Fibroblast of skin of right quadriceps (primary cell): ENCODE data around the gene DHRS7C.

Experiments used
- DNase-seq: peaks from one replicate; pipeline ENCODE4 v3.0.0-alpha.2; 2013

The DHRS7C gene, protein sequence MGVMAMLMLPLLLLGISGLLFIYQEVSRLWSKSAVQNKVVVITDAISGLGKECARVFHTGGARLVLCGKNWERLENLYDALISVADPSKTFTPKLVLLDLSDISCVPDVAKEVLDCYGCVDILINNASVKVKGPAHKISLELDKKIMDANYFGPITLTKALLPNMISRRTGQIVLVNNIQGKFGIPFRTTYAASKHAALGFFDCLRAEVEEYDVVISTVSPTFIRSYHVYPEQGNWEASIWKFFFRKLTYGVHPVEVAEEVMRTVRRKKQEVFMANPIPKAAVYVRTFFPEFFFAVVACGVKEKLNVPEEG

DNA sequence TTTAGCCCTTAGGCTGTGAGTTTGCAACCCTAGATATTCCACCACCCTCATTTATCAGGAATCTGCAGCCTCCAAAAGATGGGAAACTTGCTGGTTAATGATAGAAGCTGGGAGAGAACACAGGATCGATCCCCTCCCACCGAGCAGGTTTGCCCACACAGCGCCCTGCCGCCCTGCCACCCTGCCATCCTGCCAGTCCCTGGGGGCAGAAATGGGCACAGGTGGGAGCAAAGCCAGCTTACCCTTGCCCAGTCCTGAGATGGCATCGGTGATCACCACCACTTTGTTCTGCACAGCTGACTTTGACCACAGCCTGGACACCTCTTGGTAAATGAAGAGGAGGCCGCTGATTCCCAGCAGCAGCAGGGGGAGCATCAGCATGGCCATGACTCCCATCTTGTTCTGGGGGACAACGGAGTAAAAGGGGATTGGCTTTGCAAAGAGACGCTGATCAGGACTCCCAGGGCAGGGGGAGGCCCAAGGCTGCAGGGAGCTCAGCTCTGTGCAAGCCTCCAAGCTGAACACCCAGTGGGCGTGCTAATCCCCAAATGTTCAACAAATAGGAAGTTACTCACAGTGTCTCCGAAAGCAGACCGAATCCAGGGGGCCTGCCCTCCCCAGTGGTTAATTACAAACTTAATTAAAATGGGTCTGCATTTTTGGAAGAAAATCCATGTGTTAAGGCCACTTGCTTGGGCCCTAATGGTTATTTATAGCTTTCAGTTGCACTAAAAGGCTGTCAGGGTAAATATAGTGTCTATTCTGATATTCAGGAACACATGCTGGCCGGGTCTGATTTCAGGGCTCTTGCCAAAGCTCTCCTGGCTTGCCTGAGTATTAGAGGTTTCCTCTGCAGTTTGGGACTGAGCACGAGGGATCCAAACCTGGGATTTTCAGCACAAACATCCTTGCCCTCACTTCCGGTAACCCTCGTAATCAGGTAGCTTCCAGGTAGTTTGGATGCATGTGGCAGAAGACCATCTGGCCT lies at the start of gene DHRS7C:
Gene DHRS7C, minus strand, starts transcription at position 704 of the 988 bp plus-strand sequence. Its CDS starts 308 bp downstream, at position 396.
- DNase-seq = no peak

DNA sequence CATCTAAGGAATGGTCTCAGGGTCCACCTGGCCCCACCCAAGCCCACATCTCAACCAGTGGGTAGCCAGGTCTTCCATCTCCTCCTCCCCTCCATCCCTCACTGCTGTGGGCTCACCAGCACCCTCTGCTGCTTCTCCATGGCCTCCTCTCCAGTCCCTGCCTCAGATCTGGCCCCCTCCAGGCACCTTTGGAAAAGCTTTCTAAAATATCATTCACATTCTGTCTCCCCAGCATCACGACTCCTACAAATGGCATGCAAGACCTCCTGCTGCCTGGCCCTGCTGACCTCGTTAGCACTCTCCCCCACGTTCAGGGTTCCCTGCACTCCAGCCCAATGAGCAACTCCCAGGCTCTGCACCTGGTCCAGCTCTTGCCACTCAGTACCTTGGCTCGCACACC lies 48.0 kb upstream of the DHRS7C start:
- peak; percentile 7 for DNase-seq

DNA sequence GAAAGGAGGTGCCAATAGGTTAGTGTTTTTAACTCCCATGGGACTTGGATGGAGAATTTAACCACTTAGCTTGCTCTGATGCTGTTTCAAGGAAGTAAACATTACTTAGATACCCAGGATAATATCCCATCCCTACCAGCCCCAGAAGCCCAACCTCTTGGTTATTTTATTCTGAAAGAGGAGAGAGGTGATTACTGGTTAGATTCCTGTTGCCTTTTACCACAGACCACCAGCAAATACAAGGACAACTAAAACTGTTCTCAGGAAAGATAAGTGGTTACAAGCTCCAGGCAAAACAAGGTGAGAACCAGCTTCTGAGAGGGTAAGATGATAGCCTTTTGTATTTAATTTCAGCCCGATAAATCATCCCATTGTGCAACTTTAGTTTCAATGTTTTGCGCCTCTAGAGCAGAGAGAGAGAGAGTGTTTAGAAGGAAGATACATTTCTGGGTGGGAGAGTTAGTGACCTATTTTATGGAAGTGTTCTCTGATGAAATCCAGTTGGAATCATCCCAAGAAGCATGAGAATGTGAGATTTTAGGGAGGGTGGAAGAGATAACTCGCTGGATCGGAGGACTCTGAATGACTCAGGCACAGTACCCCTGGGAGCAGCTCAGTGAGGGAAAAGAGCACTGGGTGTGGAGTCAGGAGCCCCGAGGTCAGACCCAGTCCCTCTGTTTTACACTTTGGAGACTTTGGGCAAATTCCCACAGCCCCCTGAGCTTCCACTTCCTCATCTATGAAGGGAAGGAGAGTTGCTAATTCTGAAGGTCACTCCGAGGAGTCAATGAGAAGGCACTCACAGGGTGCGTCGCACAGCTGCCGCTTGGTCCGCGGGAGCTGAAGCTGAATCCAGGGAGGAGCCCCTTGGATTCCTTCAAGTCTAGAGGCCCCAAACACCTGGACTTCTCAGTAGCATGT lies 46.4 kb upstream of the DHRS7C start:
- DNase-seq = peak; percentile 88

DNA sequence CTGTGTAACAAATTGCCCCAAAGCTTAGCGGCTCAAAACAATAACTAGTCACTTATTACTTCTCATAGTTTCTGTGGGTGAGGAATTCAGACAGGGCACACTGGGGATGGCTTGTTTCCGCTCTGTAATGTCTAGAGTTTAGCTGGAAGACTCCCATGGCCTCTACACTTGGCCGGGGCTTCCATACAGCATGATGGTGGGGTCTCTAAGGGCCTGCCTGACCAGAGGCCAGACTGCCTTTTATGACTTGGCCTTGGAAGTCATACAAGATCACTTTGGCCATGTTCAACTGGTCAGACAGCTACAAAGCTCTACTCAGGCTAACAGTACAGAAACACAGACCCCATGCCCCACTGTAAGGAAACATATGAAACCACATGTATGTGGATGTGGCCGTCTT lies 42.5 kb upstream of the DHRS7C start:
- DNase-seq = no peak

DNA sequence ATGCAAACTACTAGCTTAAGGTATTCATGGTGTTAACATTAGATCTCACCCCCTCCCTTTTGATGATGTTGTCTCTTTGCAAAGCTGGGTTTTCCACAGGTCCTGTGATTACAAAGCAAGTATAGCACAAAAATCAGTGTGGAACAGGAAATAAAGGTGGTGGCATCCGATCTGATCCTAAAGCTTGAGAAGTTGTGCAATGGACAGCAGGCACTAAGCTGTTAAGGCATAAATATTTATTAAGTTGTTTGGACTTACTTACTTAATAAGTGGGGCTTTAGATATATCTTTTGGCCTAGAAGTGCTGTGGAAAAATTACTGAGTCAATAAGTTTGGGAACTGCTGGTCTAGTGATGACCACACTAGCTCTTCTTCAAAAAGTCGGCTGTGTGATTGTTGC lies 39.3 kb upstream of the DHRS7C start:
- DNase-seq = no peak

DNA sequence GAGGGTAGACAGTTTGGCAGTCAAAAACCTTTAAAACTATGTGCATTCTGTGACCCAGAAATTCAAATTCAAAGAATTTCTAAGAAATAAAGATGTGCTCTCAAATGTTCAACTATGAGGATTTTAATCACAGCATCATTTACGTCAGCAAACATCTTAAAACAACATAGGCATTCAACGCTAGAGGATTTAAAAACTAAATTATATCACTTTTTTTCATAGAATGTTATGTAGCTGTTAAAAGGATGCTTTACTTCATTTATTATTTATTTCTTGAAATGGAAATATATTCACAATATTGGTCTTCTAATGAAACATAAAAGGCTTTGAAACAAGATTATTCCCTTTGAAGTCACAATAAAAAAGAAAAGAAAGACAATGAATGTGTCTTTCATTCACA lies 38.0 kb upstream of the DHRS7C start:
- DNase-seq = no peak

DNA sequence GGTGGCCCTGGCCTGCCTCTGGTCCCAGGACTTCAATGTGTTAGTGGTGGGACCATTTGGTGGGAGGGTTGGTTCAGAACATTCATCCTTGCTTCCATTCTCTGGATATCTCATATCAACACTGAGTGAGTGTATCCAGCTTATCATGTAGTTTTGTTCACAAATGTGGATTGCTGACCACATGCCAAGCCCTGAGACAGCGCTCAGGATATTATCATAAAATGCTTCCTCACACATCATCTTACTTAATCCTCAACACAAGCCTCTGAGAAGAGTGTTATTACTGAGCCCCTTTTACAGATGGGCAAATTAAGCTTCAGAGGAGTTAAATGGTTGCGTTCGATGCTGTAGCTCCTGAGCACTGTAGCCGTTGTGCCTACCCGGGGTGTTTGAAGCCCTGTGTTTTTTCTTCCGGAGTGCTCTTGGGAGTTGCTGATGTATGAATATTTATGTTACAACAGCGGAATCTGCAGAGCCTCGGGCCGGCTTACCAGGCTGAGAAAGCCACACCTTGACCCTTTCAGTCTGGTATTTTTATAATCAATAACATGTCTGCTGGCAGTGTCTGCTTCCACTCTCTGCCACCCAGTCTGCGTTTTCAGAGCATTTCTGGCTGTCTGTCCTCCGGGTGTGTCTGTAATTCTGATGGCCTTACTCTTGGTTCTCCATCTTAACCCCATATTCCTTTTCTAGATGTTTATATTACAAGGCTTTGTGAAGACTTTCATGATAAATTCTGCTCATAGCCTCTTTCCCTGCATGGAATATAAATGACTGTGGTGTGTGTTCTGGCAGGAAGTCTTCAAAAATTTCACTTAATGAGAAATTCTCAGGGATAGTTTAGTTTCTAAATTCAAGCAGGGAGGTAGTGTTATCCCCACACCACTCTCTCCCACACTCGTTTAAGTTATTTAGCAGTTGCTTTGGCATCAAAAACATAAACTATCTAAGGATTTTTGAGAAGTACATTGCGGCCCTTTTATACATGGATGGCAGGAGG lies 37.2 kb upstream of the DHRS7C start:
- no peak for DNase-seq

DNA sequence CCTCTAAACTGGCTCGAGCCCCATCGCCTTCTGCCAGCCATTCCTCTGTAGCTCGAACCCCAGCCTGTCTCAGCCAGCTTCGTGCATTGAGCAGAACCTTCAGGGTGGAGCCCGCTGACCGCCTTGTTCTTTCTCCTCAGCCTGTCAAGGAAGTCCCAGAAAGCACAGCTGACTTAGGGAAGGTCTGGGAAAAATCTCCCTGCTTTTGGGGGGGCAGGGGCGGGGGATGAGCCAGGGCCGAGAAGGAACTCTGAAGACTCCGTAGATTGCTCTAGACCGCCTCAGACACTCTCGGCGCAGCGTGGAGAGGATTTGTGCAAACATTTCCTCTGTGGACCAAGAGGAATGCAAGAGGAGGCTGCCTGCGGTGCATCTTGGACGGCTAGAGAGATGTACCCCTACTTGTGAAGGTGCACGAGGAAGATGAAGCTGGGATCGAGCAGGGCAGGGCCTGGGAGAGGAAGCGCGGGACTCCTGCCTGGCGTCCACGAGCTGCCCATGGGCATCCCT lies 34.3 kb upstream of the DHRS7C start, which contains the start of gene GLP2R:
Gene GLP2R, plus strand, starts transcription at position 284 of the 510 bp plus-strand sequence. Its CDS starts 140 bp downstream, at position 424.
- DNase-seq = no peak

DNA sequence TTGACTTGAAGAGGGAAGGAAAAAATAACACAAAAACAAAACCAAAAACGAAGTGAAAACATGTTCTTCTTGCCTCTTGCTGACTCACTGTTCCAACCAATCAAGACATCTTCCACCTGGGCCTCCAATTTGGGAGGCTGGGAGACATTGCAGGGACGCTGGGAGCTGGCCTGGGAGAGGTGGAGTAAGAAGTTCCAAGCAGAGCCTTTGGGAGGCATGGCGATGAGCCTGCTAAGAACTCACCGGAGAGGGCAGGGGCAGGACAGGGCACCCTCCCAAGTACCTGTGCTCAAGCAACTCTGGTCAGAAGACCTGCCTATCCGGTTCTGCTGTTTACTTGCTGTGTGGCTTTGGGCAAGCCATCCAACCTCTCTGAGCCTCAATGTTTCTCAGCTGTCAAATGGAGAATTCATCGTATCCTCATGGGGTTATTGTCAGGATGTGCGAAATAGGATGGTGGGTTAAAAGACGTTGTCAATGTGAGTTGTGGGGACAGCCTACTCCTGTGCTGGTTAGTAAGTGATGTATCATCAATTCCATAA lies 33.5 kb upstream of the DHRS7C start:
- DNase-seq = no peak

DNA sequence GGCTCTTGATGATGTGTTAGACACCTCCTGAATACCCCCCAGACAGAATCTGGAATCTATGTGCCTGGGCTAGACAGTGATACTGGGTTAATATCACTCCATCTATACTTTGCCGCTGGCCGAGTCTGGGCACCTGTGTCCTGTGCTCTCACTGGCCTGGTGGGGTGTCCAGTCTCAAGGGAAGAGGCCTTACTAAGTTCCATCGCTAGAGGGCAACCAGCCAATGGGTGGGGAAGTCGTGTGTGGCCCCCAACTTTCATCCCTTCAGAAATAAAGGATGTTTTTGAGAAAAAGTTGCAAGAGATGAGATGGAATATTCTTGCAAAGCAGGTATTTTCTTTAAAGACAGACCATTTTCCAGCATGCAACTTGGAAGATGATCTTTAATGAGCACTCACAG lies 32.7 kb upstream of the DHRS7C start:
- no peak for DNase-seq

DNA sequence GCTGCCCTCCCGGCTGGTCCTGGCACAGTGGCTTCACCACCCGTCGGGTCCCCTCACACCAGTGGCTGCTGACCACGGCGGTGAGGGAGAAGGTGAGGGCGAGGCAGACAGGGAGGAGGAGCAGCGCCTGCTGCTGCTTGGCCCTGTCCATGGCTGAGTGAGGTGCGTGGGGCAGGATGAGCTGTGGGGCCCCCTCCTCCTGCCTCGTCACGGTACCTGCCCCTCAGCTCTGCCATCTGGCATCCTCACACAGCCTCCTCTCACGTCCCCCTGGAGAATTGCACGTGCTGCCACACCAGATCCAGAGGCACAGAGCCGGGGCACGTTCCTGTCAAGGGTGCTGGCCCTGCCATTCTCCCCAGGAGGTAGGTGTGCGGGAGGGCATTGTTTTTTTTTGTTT lies 30.5 kb upstream of the DHRS7C start, which contains the start of gene GSG1L2:
Gene GSG1L2, minus strand, starts transcription at position 159 of the 400 bp plus-strand sequence. Its CDS starts 8 bp downstream, at position 151.
- no peak for DNase-seq

DNA sequence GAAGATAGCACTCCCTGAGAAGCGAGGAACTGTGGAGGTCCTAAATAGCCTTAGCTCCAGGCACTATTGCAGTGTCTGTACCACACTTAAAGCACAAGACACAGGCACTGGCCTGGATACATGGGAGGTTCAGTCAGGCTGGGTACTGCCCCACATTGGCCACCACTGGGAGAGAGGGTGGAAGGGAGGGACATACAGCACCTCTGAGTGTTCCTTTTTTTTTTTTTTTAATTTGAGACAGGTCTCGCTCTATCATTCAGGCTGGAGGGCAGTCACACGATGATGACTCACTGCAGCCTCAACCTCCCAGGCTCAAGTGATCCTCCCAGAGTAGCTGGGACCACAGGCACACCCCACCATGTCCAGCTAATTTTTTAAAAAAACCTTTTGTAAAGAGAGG lies 29.1 kb upstream of the DHRS7C start:
- DNase-seq = no peak

DNA sequence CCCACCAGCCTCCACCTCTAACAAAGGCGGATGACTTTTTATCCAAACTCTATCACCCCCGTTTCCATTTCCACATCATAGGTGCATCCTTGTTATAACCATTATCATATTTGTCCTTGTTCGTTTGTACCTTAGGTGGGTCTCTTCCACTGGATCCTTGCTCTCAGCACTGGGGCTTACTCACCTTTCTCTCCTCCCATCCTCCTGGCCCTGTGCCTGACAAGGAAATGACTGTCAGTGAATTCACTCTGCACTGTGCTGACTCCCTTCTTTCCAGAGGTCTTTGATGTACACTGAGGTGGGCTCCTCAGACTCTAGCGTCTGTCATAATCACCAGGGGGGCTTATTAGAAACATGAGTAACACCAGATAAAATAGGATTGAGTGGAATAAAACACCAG lies 27.4 kb upstream of the DHRS7C start:
- DNase-seq = no peak

DNA sequence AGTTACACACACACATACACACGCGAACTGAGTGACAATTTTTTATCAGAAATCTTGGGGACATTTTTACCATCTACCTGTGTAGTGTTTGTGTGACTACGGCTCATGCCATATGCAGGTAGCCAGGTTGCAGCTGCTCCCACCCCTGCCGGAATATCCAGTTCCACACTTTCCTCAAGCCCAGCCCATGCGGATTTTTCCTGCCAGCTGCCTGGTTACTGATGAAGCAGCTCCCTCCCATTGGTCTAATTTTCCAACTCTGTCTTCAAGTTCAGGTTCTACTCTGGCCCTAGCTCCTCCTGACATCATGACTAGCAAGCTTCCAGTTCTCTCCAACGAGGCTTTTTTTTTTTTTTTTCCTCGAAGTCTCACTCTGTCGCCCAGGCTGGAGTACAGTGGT lies 25.7 kb upstream of the DHRS7C start:
- DNase-seq = no peak

DNA sequence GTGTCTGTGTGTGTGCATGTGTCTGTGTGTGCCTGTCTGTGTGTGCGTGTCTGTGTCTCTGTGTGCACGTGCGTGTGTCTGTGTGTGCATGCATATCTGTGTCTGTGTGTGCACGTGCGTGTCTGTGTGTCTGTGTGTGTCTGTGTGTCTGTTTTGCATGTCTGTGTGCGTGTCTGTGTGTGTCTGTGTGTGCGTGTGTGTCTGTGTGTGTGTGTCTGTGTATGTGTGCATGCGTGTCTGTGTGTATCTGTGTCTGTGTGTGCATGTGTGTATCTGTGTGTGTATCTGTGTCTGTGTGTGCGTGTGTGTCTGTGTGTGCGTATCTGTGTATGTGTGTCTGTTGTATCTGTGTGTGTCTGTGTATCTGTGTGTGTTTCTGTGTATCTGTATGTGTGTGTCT lies 25.1 kb upstream of the DHRS7C start:
- no peak for DNase-seq

DNA sequence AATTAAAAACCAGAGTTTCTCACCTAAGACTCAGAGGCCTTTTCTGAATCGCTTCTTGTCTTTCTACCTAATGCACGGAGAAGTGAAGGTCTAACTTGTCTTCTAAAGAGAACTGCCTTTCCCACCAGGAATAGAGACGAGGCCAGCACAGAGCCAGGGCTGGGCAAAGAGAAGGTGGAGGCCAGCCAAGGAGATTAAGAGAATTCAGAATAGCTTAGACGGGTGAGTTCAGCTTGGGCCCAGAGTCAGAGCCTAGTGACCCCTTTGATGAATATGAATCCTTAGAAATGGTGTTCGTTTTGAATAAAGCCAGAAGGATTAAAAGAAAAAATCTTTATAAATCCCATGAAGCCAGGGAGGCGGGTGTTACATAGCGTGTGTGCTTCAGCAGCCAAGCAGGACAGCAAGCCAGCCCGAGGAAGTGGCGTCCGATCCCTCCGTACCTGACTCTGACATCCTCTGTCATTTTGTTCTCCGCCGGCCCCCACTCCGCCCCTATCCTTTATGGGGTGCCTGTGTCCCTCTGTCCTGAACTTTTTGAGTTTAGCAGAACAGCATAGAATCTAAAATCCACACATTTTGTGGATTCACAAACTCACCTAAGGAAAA lies 23.0 kb upstream of the DHRS7C start:
- no peak for DNase-seq

DNA sequence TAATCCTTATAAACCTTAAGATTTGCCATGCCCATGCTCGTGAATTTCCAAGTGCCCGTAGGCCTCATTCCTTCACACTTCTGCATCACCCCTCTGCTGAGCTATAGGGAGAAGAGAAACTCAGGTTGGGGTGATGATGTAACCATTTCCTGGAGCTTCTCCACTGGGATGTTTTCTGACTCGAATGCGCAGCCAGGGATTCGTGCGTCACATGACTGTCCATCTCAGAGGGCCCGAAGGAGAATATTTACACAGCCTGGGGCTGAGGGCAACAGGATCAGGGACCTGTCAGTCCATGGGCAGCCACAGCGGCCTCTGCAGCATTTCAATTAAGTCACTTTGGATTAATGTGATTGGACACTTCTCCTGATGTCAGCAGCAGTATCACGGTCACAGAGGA lies 21.8 kb upstream of the DHRS7C start:
- no peak for DNase-seq

DNA sequence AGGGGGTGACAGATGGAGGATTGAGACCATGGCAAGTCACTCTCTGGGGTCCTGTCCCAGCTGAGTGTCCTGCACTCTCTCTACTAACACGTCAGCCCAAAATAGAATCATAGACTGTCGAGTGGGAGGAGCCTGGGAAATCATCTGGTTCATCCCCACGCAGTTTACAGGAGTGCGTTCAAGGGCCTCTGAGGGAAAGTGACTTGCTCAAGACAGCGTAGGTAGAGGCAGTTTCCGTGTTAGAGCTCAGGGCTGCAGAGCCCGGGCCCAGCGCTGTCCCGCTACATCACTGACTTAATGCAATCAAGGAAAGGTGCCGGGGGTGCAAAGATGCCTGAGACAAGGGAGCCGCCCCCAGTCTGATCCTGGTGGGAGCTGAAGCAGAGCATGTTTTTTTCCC lies 20.1 kb upstream of the DHRS7C start:
- DNase-seq = no peak

DNA sequence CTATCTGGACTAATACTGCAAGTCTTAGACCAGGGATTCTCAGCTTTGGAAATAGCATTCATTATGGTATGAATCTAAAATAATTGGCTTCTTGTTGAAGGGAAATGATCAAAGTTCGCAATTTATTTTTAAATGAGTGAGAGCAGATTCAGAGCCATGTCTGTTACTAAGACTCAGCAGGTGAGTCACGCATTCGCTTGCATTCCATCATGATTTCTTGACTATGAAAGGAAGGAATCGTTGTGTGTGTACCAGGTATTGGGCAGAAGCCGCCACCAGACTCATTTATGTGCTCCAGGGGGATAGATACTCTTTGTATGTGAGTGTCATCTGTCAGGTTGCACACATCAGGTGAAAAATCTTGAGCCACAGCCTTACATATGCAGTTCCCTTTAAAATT lies 19.7 kb upstream of the DHRS7C start:
- DNase-seq = no peak
